Uterus (tissue), 4 donors: ENCODE data around the gene STK11. TPM values are rescaled to one million over a fixed set of nuclear protein-coding genes. Genes with fewer than 3 reads are reported as not detected.

Experiments
- DNase-seq, 2 donors: peaks; one replicate each; pipeline ENCODE4 v3.0.0-alpha.2; 2019 to 2020
- H3K27ac ChIP-seq, 2 donors: fragments of 200-600 bp; sonication (generic); 1 replicate in 1 of 2; 2 replicates in 1 of 2; pipeline ENCODE4 v1.5.1; 2016 to 2018
- H3K27me3 ChIP-seq, 2 donors: fragments of 200-600 bp; sonication (generic); one replicate each; pipeline ENCODE4 v1.5.1; 2018 to 2019; ENCODE audit warnings: control low read depth in 1 of 2
- H3K36me3 ChIP-seq, 2 donors: fragments of 200-600 bp; sonication (generic); one replicate each; pipeline ENCODE4 v1.5.1; 2019; ENCODE audit warnings: control low read depth in 1 of 2
- H3K4me1 ChIP-seq, 2 donors: fragments of 200-600 bp; sonication (generic); one replicate each; pipeline ENCODE4 v1.5.1; 2018 to 2019; ENCODE audit warnings: control low read depth in 1 of 2
- H3K4me3 ChIP-seq, 2 donors: fragments of 200-600 bp; sonication (generic); 1 replicate in 1 of 2; 2 replicates in 1 of 2; pipeline ENCODE4 v1.5.1; 2018 to 2019; ENCODE audit warnings: mild to moderate bottlenecking in 1 of 2
- H3K9me3 ChIP-seq, 2 donors: fragments of 200-600 bp; sonication (generic); one replicate each; pipeline ENCODE4 v1.5.1; 2019; ENCODE audit warnings: control low read depth in 1 of 2
- CTCF ChIP-seq, 4 experiments: fragments of 200-600 bp in 2 of 4; fragments of 450-650 bp in 2 of 4; sonication (generic) in 2 of 4; IDR thresholded peaks; one replicate each; pipeline ENCODE4 v1.5.1; 2016 to 2019; ENCODE audit warnings: antibody characterized with exemption in 4 of 4, mild to moderate bottlenecking in 2 of 4, moderate library complexity in 1 of 4
- POLR2A ChIP-seq, 2 donors: fragments of 450-650 bp; IDR thresholded peaks; one replicate each; pipeline ENCODE4 v1.6.1; 2016; ENCODE audit warnings: antibody characterized with exemption in 2 of 2, mild to moderate bottlenecking in 1 of 2, moderate library complexity in 1 of 2
- intact Hi-C: fragments of 100-400 bp; cut with DNase I; formaldehyde crosslinking; loops from one replicate; pipeline ENCODE4 v1.15.1; 2023; ENCODE audit warnings: low total_unique reads
- total RNA-seq, 4 donors: library from RNA; depleted of rRNA in 3 of 4; stranded (reverse); fragments of >200 nt in 3 of 4; gene quantifications; one replicate each; pipeline versions ENCODE4 v1.1.0 to v1.2.4, GENCODE V29; 2014 to 2023
- donor health status: DM: yes; HTN: yes; CAD: no.

STK11 gene
- total RNA-seq, 4 donors from 2014 or later: 17.4 to 62.8 (median 43.3) TPM

GRCh38 chr19:1226227-1226518 is 20.6 kb downstream of the STK11 start:
- Histone ChIP-seq H3K27ac (no peak overlapping the region), H3K36me3 (no peaks in the 10 kb centered on the region), H3K27me3 (no peaks in the 10 kb centered on the region), H3K4me3 (no peak overlapping the region), H3K9me3 (no peaks in the 10 kb centered on the region), H3K4me1 (peaks cover 0 to 8% of the 10 kb centered on the region in 2 donors)
- DNase-seq: no peak
- TF ChIP-seq POLR2A (IDR thresholded peaks at IDR 0.05) (no peak), CTCF (IDR thresholded peaks at IDR 0.05) (no peak)
- intact Hi-C loops: no loop called here

- no peaks in the 10 kb centered on the region for H3K36me3 ChIP-seq
- H3K9me3 ChIP-seq: no peaks in the 10 kb centered on the region
- DNase-seq: no peak
- intact Hi-C loops: no loop called here
- H3K4me1 ChIP-seq: peaks cover 0 to 8% of the 10 kb centered on the region in 2 donors
- H3K4me3 ChIP-seq: no peak overlapping the region
- no peak overlapping the region for H3K27ac ChIP-seq
- TF ChIP-seq POLR2A (IDR thresholded peaks at IDR 0.05): no peak
- TF ChIP-seq CTCF (IDR thresholded peaks at IDR 0.05): no peak
- no peaks in the 10 kb centered on the region for H3K27me3 ChIP-seq
Observed at GRCh38 chr19:1226522-1227303, 21.1 kb downstream of the STK11 start.

GRCh38 chr19:1227304-1228054 is 21.9 kb downstream of the STK11 start:
- no peaks in the 10 kb centered on the region for H3K36me3 ChIP-seq
- no peak overlapping the region for H3K4me3 ChIP-seq
- peaks cover 0 to 8% of the 10 kb centered on the region in 2 donors for H3K4me1 ChIP-seq
- H3K27ac ChIP-seq: no peak overlapping the region
- no peaks in the 10 kb centered on the region for H3K27me3 ChIP-seq
- DNase-seq: no peak
- no peak for TF ChIP-seq POLR2A (IDR thresholded peaks at IDR 0.05)
- TF ChIP-seq CTCF (IDR thresholded peaks at IDR 0.05): no peak
- no peaks in the 10 kb centered on the region for H3K9me3 ChIP-seq
- intact Hi-C loops: no loop called here

GRCh38 chr19:1228161-1228957 is 22.8 kb downstream of the STK11 start:
- H3K4me3 ChIP-seq: no peak overlapping the region
- no peaks in the 10 kb centered on the region for H3K36me3 ChIP-seq
- no peak for DNase-seq
- peaks cover 0 to 6% of the 10 kb centered on the region in 2 donors for H3K4me1 ChIP-seq
- intact Hi-C loops: no loop called here
- no peak overlapping the region for H3K27ac ChIP-seq
- H3K27me3 ChIP-seq: no peaks in the 10 kb centered on the region
- H3K9me3 ChIP-seq: no peaks in the 10 kb centered on the region
- TF ChIP-seq CTCF (IDR thresholded peaks at IDR 0.05) (no peak), POLR2A (IDR thresholded peaks at IDR 0.05) (no peak)
